Epithelial cell of esophagus (primary cell): ENCODE data around the gene MRC1.

Source experiments
- DNase-seq: peaks from one replicate; pipeline ENCODE4 v3.0.0; 2010; ENCODE audit warnings: low read depth
- H3K4me3 ChIP-seq: 2 replicates; pipeline ENCODE4 v1.5.1; 2011; ENCODE audit warnings: mild to moderate bottlenecking, low read length, control low read depth
- CTCF ChIP-seq: IDR thresholded peaks from 2 replicates; pipeline ENCODE4 v1.5.1; 2011; ENCODE audit warnings: low read depth, mild to moderate bottlenecking, low read length, control low read depth, inconsistent platforms; ENCODE audit not compliant: insufficient read depth; ENCODE audit errors: missing control alignments

The MRC1 gene

GRCh38 chr10:17793823-17794644, 15.1 kb upstream of the MRC1 start:
- H3K4me3 ChIP-seq, result no peak overlapping the region
- no peak for TF ChIP-seq CTCF
- DNase-seq, result no peak

GRCh38 chr10:17795083-17795482, 14.1 kb upstream of the MRC1 start:
- DNase-seq, result no peak
- no peak overlapping the region for H3K4me3 ChIP-seq
- no peak for TF ChIP-seq CTCF

- TF ChIP-seq CTCF, result no peak
- DNase-seq, result no peak
- H3K4me3 ChIP-seq, result no peak overlapping the region
Measured at GRCh38 chr10:17795813-17796594, 13.1 kb upstream of the MRC1 start.

GRCh38 chr10:17801507-17801906, 7.6 kb upstream of the MRC1 start:
- no peak for DNase-seq
- no peak overlapping the region for H3K4me3 ChIP-seq
- no peak for TF ChIP-seq CTCF

GRCh38 chr10:17802350-17802749, 6.8 kb upstream of the MRC1 start:
- no peak for TF ChIP-seq CTCF
- H3K4me3 ChIP-seq, result no peak overlapping the region
- DNase-seq, result no peak

GRCh38 chr10:17802976-17803375, 6.2 kb upstream of the MRC1 start:
- H3K4me3 ChIP-seq, result no peak overlapping the region
- TF ChIP-seq CTCF, result no peak
- DNase-seq, result no peak
